Transverse colon (tissue), 4 donors: ENCODE measurements around the gene JOSD1. TPM values are rescaled to one million over a fixed set of nuclear protein-coding genes. Genes with fewer than 3 reads are reported as not detected.

Source experiments
- DNase-seq: peaks from one replicate; pipeline ENCODE4 v3.0.0-alpha.2; 2019
- H3K27ac ChIP-seq, 4 donors: fragments of 200-600 bp; sonication (generic); 2 replicates each; pipeline ENCODE4 v1.5.1; 2016 to 2018; ENCODE audit warnings: inconsistent platforms in 4 of 4
- H3K27me3 ChIP-seq: fragments of 200-600 bp; sonication (generic); 2 replicates; pipeline ENCODE4 v1.5.1; 2017; ENCODE audit warnings: inconsistent platforms
- H3K36me3 ChIP-seq, 4 donors: fragments of 200-600 bp; sonication (generic); 2 replicates each; pipeline ENCODE4 v1.5.1; 2017 to 2019; ENCODE audit warnings: inconsistent platforms in 4 of 4
- H3K4me1 ChIP-seq, 4 donors: fragments of 200-600 bp; sonication (generic); 2 replicates each; pipeline ENCODE4 v1.5.1; 2017 to 2020; ENCODE audit warnings: inconsistent platforms in 4 of 4
- H3K4me3 ChIP-seq, 4 donors: fragments of 200-600 bp; sonication (generic); 1 replicate in 1 of 4; 2 replicates in 3 of 4; pipeline versions ENCODE4 v1.5.1 to v1.6.1; 2017 to 2019; ENCODE audit warnings: inconsistent platforms in 4 of 4
- H3K9me3 ChIP-seq, 2 donors: fragments of 200-600 bp; sonication (generic); 2 replicates each; pipeline ENCODE4 v1.5.1; 2017 to 2019; ENCODE audit warnings: inconsistent platforms in 2 of 2
- CTCF ChIP-seq, 5 experiments: fragments of 200-600 bp in 3 of 5; fragments of 450-650 bp in 2 of 5; sonication (generic) in 3 of 5; IDR thresholded peaks; 1 replicate in 2 of 5; 2 replicates in 3 of 5; pipeline ENCODE4 v1.5.1; 2016 to 2017; ENCODE audit warnings: antibody characterized with exemption in 5 of 5, inconsistent platforms in 3 of 5, mild to moderate bottlenecking in 2 of 5, moderate library complexity in 1 of 5
- EP300 ChIP-seq: sonication (generic); formaldehyde crosslinking; IDR thresholded peaks from one replicate; pipeline ENCODE4 v1.6.1; 2017; ENCODE audit warnings: antibody characterized with exemption, low read depth
- POLR2A ChIP-seq: fragments of 450-650 bp; IDR thresholded peaks from one replicate; pipeline ENCODE4 v1.6.1; 2016; ENCODE audit warnings: antibody characterized with exemption, mild to moderate bottlenecking, moderate library complexity
- POLR2AphosphoS5 ChIP-seq, 3 donors: sonication (generic); formaldehyde crosslinking; IDR thresholded peaks; one replicate each; pipeline ENCODE4 v1.6.1; 2016; ENCODE audit warnings: antibody characterized with exemption in 3 of 3
- WGBS, 2 donors: methylation state at CpG; one replicate each; pipeline ENCODE4 v1.1.5; 2018; ENCODE audit warnings: low coverage in 1 of 2; 5-methylcytosine and 5-hydroxymethylcytosine counted together
- in situ Hi-C, 4 donors: fragments of 200-750 bp; cut with MboI; loops; one replicate each; pipeline versions ENCODE4 v1.15.0 to v1.15.1; 2017; ENCODE audit warnings: low sequenced_read_pairs in 3 of 4, low pct_ligation_motif_present in 1 of 4, low pct_unique_long_range_greater_than_20kb in 1 of 4
- intact Hi-C: fragments of 100-400 bp; cut with DNase I; formaldehyde crosslinking; loops from one replicate; pipeline ENCODE4 v1.15.1; 2023; ENCODE audit warnings: low total_unique reads
- total RNA-seq, 4 donors: library from RNA; depleted of rRNA; stranded (reverse); fragments of >200 nt; gene quantifications; one replicate each; pipeline ENCODE4 v1.1.0, GENCODE V29; 2016

Gene JOSD1
- total RNA-seq, 4 donors from 2014 or later: 34.6 to 189 (median 138) TPM

- H3K27me3 ChIP-seq: no peaks in the 10 kb centered on the region
- H3K27ac ChIP-seq: no peak overlapping the region
- DNase-seq: no peak
- H3K36me3 ChIP-seq: peaks cover 0 to 11% (median 5%) of the 10 kb centered on the region in 4 donors
- in situ Hi-C loops: no loop called here
- no peak overlapping the region for H3K4me3 ChIP-seq
- intact Hi-C loops: no loop called here
- no peaks in the 10 kb centered on the region for H3K4me1 ChIP-seq
- H3K9me3 ChIP-seq: no peaks in the 10 kb centered on the region
- TF ChIP-seq POLR2A: no peak
- no peak for TF ChIP-seq EP300
- no peak for TF ChIP-seq POLR2AphosphoS5 (IDR thresholded peaks at IDR 0.05)
- TF ChIP-seq CTCF (IDR thresholded peaks at IDR 0.05): no peak
- 99% methylated on average over 3 of the region's 3 CpGs; no CpG with 5 or more reads in 1 of the 2 donors for WGBS, 2 donors
Measured at GRCh38 chr22:38675833-38676232, 24.9 kb downstream of the JOSD1 start.

- Histone ChIP-seq H3K27me3 (no peaks in the 10 kb centered on the region), H3K9me3 (no peaks in the 10 kb centered on the region), H3K4me1 (no peaks in the 10 kb centered on the region), H3K36me3 (peaks cover 0 to 14% (median 5%) of the 10 kb centered on the region in 4 donors), H3K27ac (no peak overlapping the region), H3K4me3 (no peak overlapping the region)
- in situ Hi-C loops: no loop called here
- no peak for DNase-seq
- WGBS, 2 donors: 87% methylated on average over 5 of the region's 5 CpGs; no CpG with 5 or more reads in 1 of the 2 donors
- TF ChIP-seq POLR2A (no peak), POLR2AphosphoS5 (IDR thresholded peaks at IDR 0.05) (no peak), EP300 (no peak), CTCF (IDR thresholded peaks at IDR 0.05) (no peak)
- intact Hi-C loops: no loop called here
Measured at GRCh38 chr22:38674888-38675287, 25.9 kb downstream of the JOSD1 start.

GRCh38 chr22:38657045-38657909 lies 43.5 kb downstream of the JOSD1 start:
- H3K27ac ChIP-seq: peak overlapping the region; percentile 86 to 89 (median 88)
- TF ChIP-seq EP300 (no peak), POLR2AphosphoS5 (IDR thresholded peaks at IDR 0.05) (no peak)
- no peaks in the 10 kb centered on the region for H3K9me3 ChIP-seq
- 6% methylated on average over 16 of the region's 16 CpGs; no CpG with 5 or more reads in 1 of the 2 donors for WGBS, 2 donors
- H3K4me1 ChIP-seq: peaks cover 11 to 23% (median 15%) of the 10 kb centered on the region in 4 donors
- peak; percentile 46 for DNase-seq
- H3K36me3 ChIP-seq: peaks cover 0 to 8% (median 0%) of the 10 kb centered on the region in 4 donors
- H3K4me3 ChIP-seq: peak overlapping the region; percentile 64 to 89 (median 82)
- no peaks in the 10 kb centered on the region for H3K27me3 ChIP-seq
- intact Hi-C loops: no loop called here
- in situ Hi-C loops: no loop called here

- in situ Hi-C loops: no loop called here
- H3K4me3 ChIP-seq: peak within 1 kb of the TSS; percentile 64 to 89 (median 82)
- peak; percentile 89 for DNase-seq
- no peaks in the 10 kb centered on the region for H3K27me3 ChIP-seq
- 0% methylated on average over 62 of the region's 66 CpGs; no CpG with 5 or more reads in 1 of the 2 donors for WGBS, 2 donors
- peak within 1 kb of the TSS; percentile 86 to 89 (median 88) for H3K27ac ChIP-seq
- intact Hi-C loops: no loop called here
- peaks cover 0 to 2% (median 0%) of the 10 kb centered on the region in 4 donors for H3K36me3 ChIP-seq
- H3K9me3 ChIP-seq: no peaks in the 10 kb centered on the region
- TF ChIP-seq POLR2A (peak; percentile 77), EP300 (no peak), CTCF (IDR thresholded peaks at IDR 0.05) (no peak), POLR2AphosphoS5 (IDR thresholded peaks at IDR 0.05) (peak; percentile 70 to 75 (median 73))
- H3K4me1 ChIP-seq: peaks cover 11 to 23% (median 15%) of the 10 kb centered on the region in 4 donors
Measured at GRCh38 chr22:38656256-38657044, 44.3 kb downstream of the JOSD1 start, which contains the start of the genes CBY1 and FAM227A. Gene CBY1, plus strand, starts transcription at chr22:38656638. Its CDS starts 11,417 bp downstream, at chr22:38668055. Gene FAM227A, minus strand, starts transcription at chr22:38656392. Its CDS starts 6,224 bp downstream, at chr22:38650168.
